NB4 (cell line): Measurements from ENCODE around the gene CDHR1.

Experiments used
- TF ChIP-seq, protein P1 (sequence below): IDR thresholded peaks from one replicate; pipeline ENCODE4 v1.5.1; 2012; ENCODE audit warnings: low read depth, low read length
- TF ChIP-seq, protein P2 (sequence below): IDR thresholded peaks from 2 replicates; pipeline ENCODE4 v1.6.1; 2011; ENCODE audit warnings: low read depth, low read length

DNA sequence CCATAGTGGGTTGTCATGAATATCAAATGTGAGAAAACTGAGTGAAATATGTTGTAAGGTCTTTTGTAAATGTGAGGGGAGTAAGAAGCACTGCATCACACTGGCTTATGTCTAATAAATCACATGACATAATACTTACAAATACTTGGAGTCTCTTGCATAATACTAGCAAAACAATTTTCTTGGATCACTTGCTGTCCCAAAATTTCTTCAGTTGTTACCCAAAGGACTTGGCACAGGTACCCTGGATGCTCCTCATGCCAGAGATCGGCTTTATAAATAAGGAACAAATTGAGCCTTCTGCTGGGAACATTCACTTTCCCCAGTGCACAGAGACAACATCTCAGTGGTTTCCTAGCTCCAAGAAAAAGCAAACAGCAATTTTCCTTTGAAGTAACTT lies 36.0 kb downstream of the CDHR1 start:
- TF ChIP-seq, protein P1, sequence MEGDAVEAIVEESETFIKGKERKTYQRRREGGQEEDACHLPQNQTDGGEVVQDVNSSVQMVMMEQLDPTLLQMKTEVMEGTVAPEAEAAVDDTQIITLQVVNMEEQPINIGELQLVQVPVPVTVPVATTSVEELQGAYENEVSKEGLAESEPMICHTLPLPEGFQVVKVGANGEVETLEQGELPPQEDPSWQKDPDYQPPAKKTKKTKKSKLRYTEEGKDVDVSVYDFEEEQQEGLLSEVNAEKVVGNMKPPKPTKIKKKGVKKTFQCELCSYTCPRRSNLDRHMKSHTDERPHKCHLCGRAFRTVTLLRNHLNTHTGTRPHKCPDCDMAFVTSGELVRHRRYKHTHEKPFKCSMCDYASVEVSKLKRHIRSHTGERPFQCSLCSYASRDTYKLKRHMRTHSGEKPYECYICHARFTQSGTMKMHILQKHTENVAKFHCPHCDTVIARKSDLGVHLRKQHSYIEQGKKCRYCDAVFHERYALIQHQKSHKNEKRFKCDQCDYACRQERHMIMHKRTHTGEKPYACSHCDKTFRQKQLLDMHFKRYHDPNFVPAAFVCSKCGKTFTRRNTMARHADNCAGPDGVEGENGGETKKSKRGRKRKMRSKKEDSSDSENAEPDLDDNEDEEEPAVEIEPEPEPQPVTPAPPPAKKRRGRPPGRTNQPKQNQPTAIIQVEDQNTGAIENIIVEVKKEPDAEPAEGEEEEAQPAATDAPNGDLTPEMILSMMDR: no peak
- TF ChIP-seq, protein P2, sequence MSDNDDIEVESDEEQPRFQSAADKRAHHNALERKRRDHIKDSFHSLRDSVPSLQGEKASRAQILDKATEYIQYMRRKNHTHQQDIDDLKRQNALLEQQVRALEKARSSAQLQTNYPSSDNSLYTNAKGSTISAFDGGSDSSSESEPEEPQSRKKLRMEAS: no peak
